ENCODE measurements around the gene TMOD1. TPM values are rescaled to one million over a fixed set of nuclear protein-coding genes. Genes with fewer than 3 reads are reported as not detected.

TMOD1 gene
- total RNA-seq, 5 donors from 2014 or later (not counting 1 experiment from before 2014, with no cell fraction given): 0.70 to 1.9 (median 1.3) TPM

DNA sequence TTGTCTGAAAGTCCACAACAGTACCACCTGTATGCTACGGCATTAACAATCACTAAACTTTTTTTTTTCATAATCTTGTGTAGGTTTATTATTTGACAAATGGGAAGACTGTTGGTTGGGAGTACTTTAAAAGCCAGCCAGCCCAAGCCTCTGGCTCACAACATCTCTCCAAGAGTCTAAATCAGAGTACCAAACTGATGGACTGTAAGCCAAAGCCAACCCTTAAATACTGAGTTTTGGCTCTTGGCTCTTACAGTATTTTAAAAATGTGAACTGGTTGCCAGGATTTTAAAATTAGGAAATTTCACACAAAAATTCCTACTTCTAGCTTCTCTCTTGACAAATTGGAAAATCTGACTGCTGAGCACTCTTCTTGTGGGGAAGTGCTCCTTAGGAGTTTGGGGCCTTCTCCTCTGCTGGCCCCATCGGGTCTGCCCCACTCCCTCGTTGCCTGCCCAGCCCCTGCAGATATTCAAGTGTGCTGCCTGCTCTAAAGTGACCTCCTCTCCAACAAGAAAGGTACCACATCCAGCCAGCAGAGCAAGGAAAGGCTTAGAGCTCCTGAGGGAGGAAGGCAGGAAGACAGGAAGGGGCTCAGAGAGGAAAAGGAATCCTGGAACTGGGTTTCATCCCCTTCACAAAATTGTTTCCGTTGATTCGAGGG, 21.8 kb upstream of the TMOD1 start:
- H3K4me3 Mint-ChIP-seq: no peak overlapping the region
- ATAC-seq (replicated peaks in 1 of 4) (no peak), DNase-seq (no peak)
- Histone ChIP-seq H3K27ac (ENCODE audit: low read length) (no peak overlapping the region), H3K36me3 (ENCODE audit: control insufficient read depth in 2 of 2, extremely low read depth in 1 of 2, insufficient read depth in 1 of 2, low read length in 1 of 2) (peaks cover 10 to 43% of the 10 kb centered on the region in 2 donors), H3K4me3 (ENCODE audit: control insufficient read depth in 1 of 2, extremely low read depth in 1 of 2, low read length in 1 of 2) (no peak overlapping the region), H3K9me3 (no peaks in the 10 kb centered on the region), H3K27me3 (replicated peaks in 1 of 2; ENCODE audit: control insufficient read depth in 2 of 2, extremely low read depth in 1 of 2, insufficient read depth in 2 of 2, low read length in 1 of 2) (no peaks in the 10 kb centered on the region), H3K4me1 (ENCODE audit: control insufficient read depth in 1 of 2, extremely low read depth in 1 of 2, insufficient read depth in 2 of 2, low read length in 2 of 2) (no peaks in the 10 kb centered on the region)
- ChIA-PET POLR2A (interaction anchor here in 1 of 2 donors (0.7 kb wide), 1 partner anchor 9 kb away, joined by 3 read pairs; no protein-coding TSS in a partner anchor), CTCF (no interaction called here)
- H3K27me3 Mint-ChIP-seq: no peaks in the 10 kb centered on the region
- no CpG with 5 or more reads among the region's 5 CpGs for WGBS (ENCODE audit: insufficient coverage)
- H3K9me3 Mint-ChIP-seq: peaks cover 0 to 4% (median 3%) of the 10 kb centered on the region in 3 donors
- H3K27ac Mint-ChIP-seq: no peak overlapping the region
- no peaks in the 10 kb centered on the region for H3K4me1 Mint-ChIP-seq
- H3K36me3 Mint-ChIP-seq: peaks cover 69% of the 10 kb centered on the region

DNA sequence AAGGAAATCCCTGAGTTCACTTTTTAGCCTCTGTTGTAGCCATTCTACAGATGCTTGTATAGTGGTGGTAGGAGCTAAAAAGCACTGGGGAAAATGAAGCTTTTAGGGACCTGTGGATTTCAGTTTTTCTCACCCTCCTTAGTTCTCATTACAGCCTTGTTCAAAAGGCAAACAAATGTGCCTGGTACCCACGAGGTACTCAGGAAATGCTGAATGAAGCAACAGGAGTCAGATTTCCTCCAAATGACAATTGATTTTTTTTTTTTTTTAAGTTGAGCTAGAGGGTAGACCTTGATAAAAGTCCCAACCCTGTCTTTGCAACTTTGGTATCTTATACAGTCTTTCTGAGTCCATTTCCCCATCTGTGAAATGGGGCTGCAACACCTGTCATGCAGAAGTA, 21.3 kb upstream of the TMOD1 start:
- no peak overlapping the region for H3K4me3 ChIP-seq (ENCODE audit: control insufficient read depth in 1 of 2, extremely low read depth in 1 of 2, low read length in 1 of 2)
- H3K27ac ChIP-seq (ENCODE audit: low read length): no peak overlapping the region
- CTCF ChIA-PET: no interaction called here
- H3K4me3 Mint-ChIP-seq: no peak overlapping the region
- no peaks in the 10 kb centered on the region for H3K4me1 Mint-ChIP-seq
- no peaks in the 10 kb centered on the region for H3K4me1 ChIP-seq (ENCODE audit: control insufficient read depth in 1 of 2, extremely low read depth in 1 of 2, insufficient read depth in 2 of 2, low read length in 2 of 2)
- H3K36me3 ChIP-seq (ENCODE audit: control insufficient read depth in 2 of 2, extremely low read depth in 1 of 2, insufficient read depth in 1 of 2, low read length in 1 of 2): peaks cover 7 to 39% of the 10 kb centered on the region in 2 donors
- peaks cover 0 to 4% (median 3%) of the 10 kb centered on the region in 3 donors for H3K9me3 Mint-ChIP-seq
- H3K27ac Mint-ChIP-seq: no peak overlapping the region
- WGBS (ENCODE audit: insufficient coverage): no CpG with 5 or more reads among the region's 1 CpG
- no peak for ATAC-seq (replicated peaks in 1 of 4)
- POLR2A ChIA-PET: no interaction called here
- H3K27me3 ChIP-seq (replicated peaks in 1 of 2; ENCODE audit: control insufficient read depth in 2 of 2, extremely low read depth in 1 of 2, insufficient read depth in 2 of 2, low read length in 1 of 2): no peaks in the 10 kb centered on the region
- peaks cover 68% of the 10 kb centered on the region for H3K36me3 Mint-ChIP-seq
- H3K9me3 ChIP-seq: no peaks in the 10 kb centered on the region
- H3K27me3 Mint-ChIP-seq: no peaks in the 10 kb centered on the region
- no peak for DNase-seq

DNA sequence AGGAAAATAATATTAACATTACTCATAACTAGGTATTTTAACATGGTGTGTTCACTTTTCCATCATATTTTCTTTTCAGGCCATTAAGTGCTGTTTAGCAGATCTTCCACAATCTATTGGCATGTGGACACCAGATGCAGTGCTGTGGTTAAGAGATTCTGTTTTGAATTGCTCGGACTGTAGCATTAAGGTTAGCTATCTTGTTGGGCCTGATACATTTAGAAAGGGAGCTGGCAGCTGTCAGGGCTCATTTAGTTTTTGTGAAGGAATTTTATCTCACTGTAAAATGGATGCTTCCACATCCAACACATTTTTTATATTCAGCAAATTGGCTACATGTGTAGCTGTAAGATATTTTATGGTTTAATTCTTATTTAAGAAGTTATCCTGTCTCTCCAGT, 20.7 kb upstream of the TMOD1 start:
- Mint-ChIP-seq H3K9me3 (peaks cover 0 to 4% (median 3%) of the 10 kb centered on the region in 3 donors), H3K4me1 (no peaks in the 10 kb centered on the region), H3K4me3 (no peak overlapping the region), H3K27ac (no peak overlapping the region), H3K36me3 (peaks cover 71% of the 10 kb centered on the region), H3K27me3 (no peaks in the 10 kb centered on the region)
- DNase-seq: no peak
- Histone ChIP-seq H3K36me3 (ENCODE audit: control insufficient read depth in 2 of 2, extremely low read depth in 1 of 2, insufficient read depth in 1 of 2, low read length in 1 of 2) (peaks cover 7 to 41% of the 10 kb centered on the region in 2 donors), H3K4me1 (ENCODE audit: control insufficient read depth in 1 of 2, extremely low read depth in 1 of 2, insufficient read depth in 2 of 2, low read length in 2 of 2) (no peaks in the 10 kb centered on the region), H3K27ac (ENCODE audit: low read length) (no peak overlapping the region), H3K9me3 (no peaks in the 10 kb centered on the region), H3K4me3 (ENCODE audit: control insufficient read depth in 1 of 2, extremely low read depth in 1 of 2, low read length in 1 of 2) (no peak overlapping the region), H3K27me3 (replicated peaks in 1 of 2; ENCODE audit: control insufficient read depth in 2 of 2, extremely low read depth in 1 of 2, insufficient read depth in 2 of 2, low read length in 1 of 2) (no peaks in the 10 kb centered on the region)
- no CpG with 5 or more reads among the region's 1 CpG for WGBS (ENCODE audit: insufficient coverage)
- ATAC-seq (replicated peaks in 1 of 4): no peak
- POLR2A ChIA-PET: interaction anchor here in 1 of 2 donors (0.6 kb wide), 1 partner anchor 135 kb away, joined by 3 read pairs; no protein-coding TSS in a partner anchor
- CTCF ChIA-PET: no interaction called here

DNA sequence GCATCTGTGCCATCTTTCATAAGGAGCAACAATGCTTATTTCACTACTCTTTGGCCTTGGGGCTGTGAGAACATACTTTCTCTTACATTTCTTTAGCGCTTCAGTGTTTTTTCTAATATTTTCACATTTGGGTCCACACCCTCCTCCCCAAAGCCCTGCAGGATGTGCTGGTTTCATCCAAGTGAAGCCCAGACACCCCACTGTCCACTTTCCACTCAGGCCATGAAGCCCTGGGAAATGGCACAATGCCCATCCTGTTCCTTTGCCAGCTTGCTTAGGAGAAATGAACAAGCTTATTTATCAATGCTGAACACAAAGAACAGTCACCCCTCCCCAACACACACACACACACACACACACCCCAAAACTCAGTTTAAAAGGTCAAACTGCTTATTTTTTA, 17.3 kb upstream of the TMOD1 start:
- peaks cover 10 to 50% of the 10 kb centered on the region in 2 donors for H3K36me3 ChIP-seq (ENCODE audit: control insufficient read depth in 2 of 2, extremely low read depth in 1 of 2, insufficient read depth in 1 of 2, low read length in 1 of 2)
- no peak overlapping the region for H3K4me3 Mint-ChIP-seq
- H3K27me3 Mint-ChIP-seq: no peaks in the 10 kb centered on the region
- H3K36me3 Mint-ChIP-seq: peaks cover 85% of the 10 kb centered on the region
- no peaks in the 10 kb centered on the region for H3K4me1 Mint-ChIP-seq
- DNase-seq: no peak
- H3K9me3 ChIP-seq: no peaks in the 10 kb centered on the region
- no peak overlapping the region for H3K27ac Mint-ChIP-seq
- WGBS (ENCODE audit: insufficient coverage): 89% methylated on average over 1 of the region's 1 CpG
- ATAC-seq (replicated peaks in 1 of 4): no peak
- H3K4me1 ChIP-seq (ENCODE audit: control insufficient read depth in 1 of 2, extremely low read depth in 1 of 2, insufficient read depth in 2 of 2, low read length in 2 of 2): no peaks in the 10 kb centered on the region
- CTCF ChIA-PET: interaction anchor here in 1 of 2 donors (0.6 kb wide), 1 partner anchor 45 kb away, joined by 3 read pairs; no protein-coding TSS in a partner anchor
- no peak overlapping the region for H3K27ac ChIP-seq (ENCODE audit: low read length)
- H3K9me3 Mint-ChIP-seq: peaks cover 3 to 16% (median 15%) of the 10 kb centered on the region in 3 donors
- POLR2A ChIA-PET: no interaction called here
- H3K4me3 ChIP-seq (ENCODE audit: control insufficient read depth in 1 of 2, extremely low read depth in 1 of 2, low read length in 1 of 2): no peak overlapping the region
- no peaks in the 10 kb centered on the region for H3K27me3 ChIP-seq (replicated peaks in 1 of 2; ENCODE audit: control insufficient read depth in 2 of 2, extremely low read depth in 1 of 2, insufficient read depth in 2 of 2, low read length in 1 of 2)

DNA sequence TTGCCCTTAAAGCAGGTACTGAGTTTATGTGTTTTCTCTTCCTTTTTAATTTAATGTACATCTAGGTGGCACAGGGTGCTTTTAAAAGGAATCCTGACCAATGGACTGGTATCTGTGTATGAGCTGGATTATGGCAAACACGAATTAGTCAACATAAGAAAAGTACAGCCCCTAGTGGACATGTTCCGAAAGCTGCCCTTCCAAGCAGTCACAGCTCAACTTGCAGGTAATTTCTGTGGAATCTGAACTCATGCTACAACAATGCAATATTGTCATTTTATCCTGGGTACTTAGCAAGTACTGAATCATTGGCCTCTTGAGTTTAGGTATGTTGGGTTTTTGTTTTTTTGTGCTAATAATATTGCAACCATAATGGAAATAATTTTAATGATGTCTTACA, 14.4 kb upstream of the TMOD1 start:
- ATAC-seq (replicated peaks in 1 of 4): no peak
- Mint-ChIP-seq H3K4me3 (no peak overlapping the region), H3K27me3 (no peaks in the 10 kb centered on the region), H3K36me3 (peaks cover 81% of the 10 kb centered on the region), H3K27ac (no peak overlapping the region), H3K9me3 (peaks cover 3 to 13% (median 11%) of the 10 kb centered on the region in 3 donors), H3K4me1 (no peaks in the 10 kb centered on the region)
- Histone ChIP-seq H3K36me3 (ENCODE audit: control insufficient read depth in 2 of 2, extremely low read depth in 1 of 2, insufficient read depth in 1 of 2, low read length in 1 of 2) (peaks cover 4 to 32% of the 10 kb centered on the region in 2 donors), H3K4me1 (ENCODE audit: control insufficient read depth in 1 of 2, extremely low read depth in 1 of 2, insufficient read depth in 2 of 2, low read length in 2 of 2) (no peaks in the 10 kb centered on the region), H3K27ac (ENCODE audit: low read length) (no peak overlapping the region), H3K27me3 (replicated peaks in 1 of 2; ENCODE audit: control insufficient read depth in 2 of 2, extremely low read depth in 1 of 2, insufficient read depth in 2 of 2, low read length in 1 of 2) (no peaks in the 10 kb centered on the region), H3K9me3 (no peaks in the 10 kb centered on the region), H3K4me3 (ENCODE audit: control insufficient read depth in 1 of 2, extremely low read depth in 1 of 2, low read length in 1 of 2) (no peak overlapping the region)
- CTCF ChIA-PET: no interaction called here
- DNase-seq: no peak
- POLR2A ChIA-PET: no interaction called here
- WGBS (ENCODE audit: insufficient coverage): no CpG with 5 or more reads among the region's 2 CpGs

DNA sequence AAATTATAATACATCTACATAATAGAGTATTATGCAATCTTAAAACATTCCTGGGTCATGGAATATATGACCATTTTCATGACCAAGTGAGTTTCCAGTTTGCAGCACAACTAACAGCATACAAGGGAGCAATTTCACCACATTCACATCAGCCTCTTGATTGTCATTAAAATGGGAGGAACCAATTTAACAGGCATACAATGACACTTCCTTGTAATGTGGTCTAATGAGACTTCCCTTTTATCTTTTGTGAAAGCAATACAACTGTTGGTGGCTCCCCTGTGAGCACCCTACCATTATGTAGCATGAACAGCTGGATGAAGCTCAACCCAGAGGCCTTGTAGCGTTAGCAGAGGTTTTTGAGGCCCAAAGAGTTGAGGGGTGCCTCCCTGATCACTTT, 13.6 kb upstream of the TMOD1 start:
- H3K4me1 Mint-ChIP-seq: no peaks in the 10 kb centered on the region
- ATAC-seq (replicated peaks in 1 of 4) (no peak), DNase-seq (no peak)
- no peaks in the 10 kb centered on the region for H3K27me3 Mint-ChIP-seq
- H3K4me3 Mint-ChIP-seq: no peak overlapping the region
- no peak overlapping the region for H3K27ac Mint-ChIP-seq
- CTCF ChIA-PET: no interaction called here
- Histone ChIP-seq H3K4me3 (ENCODE audit: control insufficient read depth in 1 of 2, extremely low read depth in 1 of 2, low read length in 1 of 2) (no peak overlapping the region), H3K27me3 (replicated peaks in 1 of 2; ENCODE audit: control insufficient read depth in 2 of 2, extremely low read depth in 1 of 2, insufficient read depth in 2 of 2, low read length in 1 of 2) (no peaks in the 10 kb centered on the region), H3K9me3 (no peaks in the 10 kb centered on the region), H3K4me1 (ENCODE audit: control insufficient read depth in 1 of 2, extremely low read depth in 1 of 2, insufficient read depth in 2 of 2, low read length in 2 of 2) (no peaks in the 10 kb centered on the region), H3K27ac (ENCODE audit: low read length) (no peak overlapping the region), H3K36me3 (ENCODE audit: control insufficient read depth in 2 of 2, extremely low read depth in 1 of 2, insufficient read depth in 1 of 2, low read length in 1 of 2) (peaks cover 3 to 35% of the 10 kb centered on the region in 2 donors)
- H3K36me3 Mint-ChIP-seq: peaks cover 80% of the 10 kb centered on the region
- POLR2A ChIA-PET: no interaction called here
- no CpG with 5 or more reads among the region's 1 CpG for WGBS (ENCODE audit: insufficient coverage)
- peaks cover 3 to 13% (median 11%) of the 10 kb centered on the region in 3 donors for H3K9me3 Mint-ChIP-seq
